Bronchial epithelial cell (primary cell): Measurements from ENCODE around the gene C13orf46. TPM values are rescaled to one million over a fixed set of nuclear protein-coding genes. Genes with fewer than 3 reads are reported as not detected.

Source experiments
- DNase-seq: peaks from one replicate; pipeline ENCODE4 v3.0.0-alpha.2; 2010; ENCODE audit warnings: low read depth
- FAIRE-seq: peaks from 2 replicates; lab custom pipeline; 2011; peaks lifted over from hg19 to GRCh38; lab: Jason Lieb, UNC
- H3K27me3 ChIP-seq: 2 replicates; pipeline ENCODE4 v1.5.1; 2011; ENCODE audit warnings: low read length; ENCODE audit not compliant: control insufficient read depth, insufficient read depth
- H3K36me3 ChIP-seq: 2 replicates; pipeline ENCODE4 v1.5.1; 2011; ENCODE audit warnings: low read length; ENCODE audit not compliant: control insufficient read depth, insufficient read depth
- H3K4me3 ChIP-seq: 2 replicates; pipeline ENCODE4 v1.5.1; 2011; ENCODE audit warnings: mild to moderate bottlenecking, low read depth, low read length, control low read depth
- CTCF ChIP-seq: IDR thresholded peaks from 2 replicates; pipeline ENCODE4 v1.5.1; 2011; ENCODE audit warnings: mild to moderate bottlenecking, moderate library complexity, low read length, control low read depth, inconsistent platforms; ENCODE audit not compliant: insufficient read depth, severe bottlenecking
- total RNA-seq: library from RNA; depleted of rRNA; stranded (reverse); fragments of >200 nt; gene quantifications from 2 replicates; pipeline ENCODE4 v1.2.1, GENCODE V29; 2014

The C13orf46 gene
- total RNA-seq, 1 donor from 2014 or later = not detected

GRCh38 chr13:114007566-114007965, 33.7 kb upstream of the C13orf46 start:
- DNase-seq (no peak), FAIRE-seq (no peak)
- TF ChIP-seq CTCF = no peak
- no peaks in the 10 kb centered on the region for H3K36me3 ChIP-seq
- no peaks in the 10 kb centered on the region for H3K27me3 ChIP-seq
- no peak overlapping the region for H3K4me3 ChIP-seq

GRCh38 chr13:114005206-114005724, 31.4 kb upstream of the C13orf46 start:
- TF ChIP-seq CTCF = no peak
- no peaks in the 10 kb centered on the region for H3K27me3 ChIP-seq
- FAIRE-seq = no peak
- H3K4me3 ChIP-seq = no peak overlapping the region
- no peaks in the 10 kb centered on the region for H3K36me3 ChIP-seq
- no peak for DNase-seq

- DNase-seq (no peak), FAIRE-seq (peak; percentile 7)
- H3K36me3 ChIP-seq = no peaks in the 10 kb centered on the region
- no peak for TF ChIP-seq CTCF
- no peak overlapping the region for H3K4me3 ChIP-seq
- no peaks in the 10 kb centered on the region for H3K27me3 ChIP-seq
Measured at GRCh38 chr13:114004420-114005205, 30.7 kb upstream of the C13orf46 start.

GRCh38 chr13:114002771-114003321, 29.0 kb upstream of the C13orf46 start:
- no peak for TF ChIP-seq CTCF
- no peak for DNase-seq
- FAIRE-seq = no peak
- Histone ChIP-seq H3K4me3 (no peak overlapping the region), H3K36me3 (no peaks in the 10 kb centered on the region), H3K27me3 (no peaks in the 10 kb centered on the region)

- DNase-seq (no peak), FAIRE-seq (no peak)
- Histone ChIP-seq H3K4me3 (no peak overlapping the region), H3K36me3 (no peaks in the 10 kb centered on the region), H3K27me3 (no peaks in the 10 kb centered on the region)
- no peak for TF ChIP-seq CTCF
Measured at GRCh38 chr13:114002009-114002544, 28.2 kb upstream of the C13orf46 start.
